Stimulated activated CD4-positive, alpha-beta T cell treated with anti-CD3 and anti-CD28 coated beads, TNF-alpha, amount 100 ng/mL, for 4 hours (primary cell): ENCODE measurements around the gene IPO11.
"Not testable (repeated sequence)": the region's sequence is repeated elsewhere in the genome, so short reads cannot be mapped to it uniquely, and the experiment has no call there.

Experiments used
- DNase-seq, 3 experiments: peaks; one replicate each; pipeline ENCODE4 v3.0.0-alpha.2; 2020; ENCODE audit warnings: low read depth in 3 of 3

The IPO11 gene

GRCh38 chr5:62513085-62513484 lies 100.5 kb downstream of the IPO11 start:
- not testable (repeated sequence) for DNase-seq

- DNase-seq, result no peak
Observed at GRCh38 chr5:62514510-62515119, 102.1 kb downstream of the IPO11 start.

GRCh38 chr5:62520812-62521211 lies 108.2 kb downstream of the IPO11 start:
- not testable (repeated sequence) for DNase-seq

GRCh38 chr5:62521319-62521718 lies 108.8 kb downstream of the IPO11 start:
- no peak for DNase-seq

- DNase-seq, result no peak
Observed at GRCh38 chr5:62522811-62523210, 110.2 kb downstream of the IPO11 start.

GRCh38 chr5:62533597-62533996 lies 121.0 kb downstream of the IPO11 start:
- DNase-seq, result no peak

GRCh38 chr5:62534461-62535236 lies 122.1 kb downstream of the IPO11 start:
- no peak for DNase-seq

- no peak for DNase-seq
Observed at GRCh38 chr5:62536232-62536631, 123.7 kb downstream of the IPO11 start.

- DNase-seq, result no peak
Observed at GRCh38 chr5:62536783-62537182, 124.2 kb downstream of the IPO11 start.

- no peak for DNase-seq
Observed at GRCh38 chr5:62538017-62538942, 125.7 kb downstream of the IPO11 start.

GRCh38 chr5:62542720-62543119 lies 130.2 kb downstream of the IPO11 start:
- no peak for DNase-seq

- no peak for DNase-seq
Observed at GRCh38 chr5:62547945-62548630, 135.5 kb downstream of the IPO11 start.

GRCh38 chr5:62550103-62550502 lies 137.5 kb downstream of the IPO11 start:
- no peak for DNase-seq

- DNase-seq, result no peak
Observed at GRCh38 chr5:62555930-62556329, 143.4 kb downstream of the IPO11 start.

GRCh38 chr5:62558941-62559340 lies 146.4 kb downstream of the IPO11 start:
- DNase-seq, result no peak

GRCh38 chr5:62560786-62561185 lies 148.2 kb downstream of the IPO11 start:
- DNase-seq, result no peak

- DNase-seq, result no peak
Observed at GRCh38 chr5:62561896-62562295, 149.3 kb downstream of the IPO11 start.

- DNase-seq, result no peak
Observed at GRCh38 chr5:62562867-62563266, 150.3 kb downstream of the IPO11 start.

- DNase-seq, result no peak
Observed at GRCh38 chr5:62564101-62564500, 151.5 kb downstream of the IPO11 start.

GRCh38 chr5:62565740-62566139 lies 153.2 kb downstream of the IPO11 start:
- not testable (repeated sequence) for DNase-seq

- DNase-seq, result no peak
Observed at GRCh38 chr5:62568143-62568542, 155.6 kb downstream of the IPO11 start.
